Liver (tissue), 3 donors: ENCODE results near the gene MSH3.

ENCODE experiments used
- CTCF ChIP-seq: fragments of 150-350 bp; IDR thresholded peaks from 2 replicates; pipeline ENCODE4 v1.5.1; 2017; ENCODE audit warnings: improper control_type of control experiment, low read depth, low read length; ENCODE audit not compliant: missing input control
- EGR1 ChIP-seq, 2 donors: IDR thresholded peaks; 2 replicates each; pipeline ENCODE4 v1.6.1; 2016 to 2018; ENCODE audit warnings: antibody characterized with exemption in 2 of 2, low read depth in 2 of 2
- FOXA1 ChIP-seq: IDR thresholded peaks from 2 replicates; pipeline ENCODE4 v1.6.1; 2016; ENCODE audit warnings: antibody characterized with exemption
- HNF4G ChIP-seq: IDR thresholded peaks from 2 replicates; pipeline ENCODE4 v1.6.1; 2016; ENCODE audit warnings: antibody characterized with exemption
- JUND ChIP-seq, 2 donors: IDR thresholded peaks; 2 replicates each; pipeline ENCODE4 v1.6.1; 2016; ENCODE audit warnings: antibody characterized with exemption in 2 of 2
- MAX ChIP-seq: IDR thresholded peaks from 2 replicates; pipeline ENCODE4 v1.6.1; 2016; ENCODE audit warnings: antibody characterized with exemption
- RAD21 ChIP-seq, 2 donors: IDR thresholded peaks; 2 replicates each; pipeline ENCODE4 v1.6.1; 2016; ENCODE audit warnings: antibody characterized with exemption in 2 of 2, mild to moderate bottlenecking in 2 of 2
- REST ChIP-seq: IDR thresholded peaks from 2 replicates; pipeline ENCODE4 v1.6.1; 2016; ENCODE audit warnings: antibody characterized with exemption, mild to moderate bottlenecking
- TAF1 ChIP-seq: conservative IDR thresholded peaks from 2 replicates; pipeline ENCODE4 v1.6.1; 2016; ENCODE audit warnings: antibody characterized with exemption, mild to moderate bottlenecking
- YY1 ChIP-seq: IDR thresholded peaks from 2 replicates; pipeline ENCODE4 v1.6.1; 2016; ENCODE audit warnings: antibody characterized with exemption, mild to moderate bottlenecking
- ZBTB33 ChIP-seq: IDR thresholded peaks from 2 replicates; pipeline ENCODE4 v1.6.1; 2016; ENCODE audit warnings: antibody characterized with exemption
- donor health status: healthy.
- donor health status: healthy.

GRCh38 chr5:80705801-80706200 is 51.3 kb downstream of the MSH3 start:
- no peak for TF ChIP-seq CTCF
- TF ChIP-seq RAD21 (IDR thresholded peaks at IDR 0.05) = no peak
- TF ChIP-seq EGR1 (IDR thresholded peaks at IDR 0.05; ENCODE audit: low read depth in 2 of 2) = no peak
- TF ChIP-seq REST = no peak
- no peak for TF ChIP-seq MAX
- no peak for TF ChIP-seq JUND (IDR thresholded peaks at IDR 0.05)
- no peak for TF ChIP-seq TAF1
- TF ChIP-seq ZBTB33 = no peak
- no peak for TF ChIP-seq FOXA1
- no peak for TF ChIP-seq HNF4G
- TF ChIP-seq YY1 = no peak
